Measurements from ENCODE around the gene HOMER3.

DNA sequence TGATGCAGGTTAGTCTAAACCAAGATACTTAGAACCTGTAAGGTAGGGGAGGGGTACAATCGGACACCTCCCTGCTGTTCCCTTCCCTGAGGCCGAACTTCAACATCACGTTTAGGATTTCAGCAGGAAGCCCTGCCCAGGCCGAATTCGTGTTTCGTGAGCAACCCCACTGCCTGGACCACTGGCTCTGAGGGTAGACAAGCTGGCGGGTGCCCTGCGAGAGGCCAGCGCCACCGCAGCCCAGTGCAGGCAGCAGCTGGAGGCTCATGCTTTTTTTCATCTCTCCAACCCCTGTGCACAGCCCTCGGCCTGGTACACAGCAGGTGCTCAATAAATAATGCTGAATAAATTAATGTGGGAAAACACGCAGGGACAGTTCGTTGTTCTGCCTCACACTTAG lies 7.7 kb downstream of the HOMER3 start:
- no peak for TF ChIP-seq EP300 (IDR thresholded peaks at IDR 0.05)
- TF ChIP-seq, protein P1, sequence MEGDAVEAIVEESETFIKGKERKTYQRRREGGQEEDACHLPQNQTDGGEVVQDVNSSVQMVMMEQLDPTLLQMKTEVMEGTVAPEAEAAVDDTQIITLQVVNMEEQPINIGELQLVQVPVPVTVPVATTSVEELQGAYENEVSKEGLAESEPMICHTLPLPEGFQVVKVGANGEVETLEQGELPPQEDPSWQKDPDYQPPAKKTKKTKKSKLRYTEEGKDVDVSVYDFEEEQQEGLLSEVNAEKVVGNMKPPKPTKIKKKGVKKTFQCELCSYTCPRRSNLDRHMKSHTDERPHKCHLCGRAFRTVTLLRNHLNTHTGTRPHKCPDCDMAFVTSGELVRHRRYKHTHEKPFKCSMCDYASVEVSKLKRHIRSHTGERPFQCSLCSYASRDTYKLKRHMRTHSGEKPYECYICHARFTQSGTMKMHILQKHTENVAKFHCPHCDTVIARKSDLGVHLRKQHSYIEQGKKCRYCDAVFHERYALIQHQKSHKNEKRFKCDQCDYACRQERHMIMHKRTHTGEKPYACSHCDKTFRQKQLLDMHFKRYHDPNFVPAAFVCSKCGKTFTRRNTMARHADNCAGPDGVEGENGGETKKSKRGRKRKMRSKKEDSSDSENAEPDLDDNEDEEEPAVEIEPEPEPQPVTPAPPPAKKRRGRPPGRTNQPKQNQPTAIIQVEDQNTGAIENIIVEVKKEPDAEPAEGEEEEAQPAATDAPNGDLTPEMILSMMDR (IDR thresholded peaks at IDR 0.05), result no peak
